IMR-90 (cell line): ENCODE results near the gene NPR3. TPM values are rescaled to one million over a fixed set of nuclear protein-coding genes. Genes with fewer than 3 reads are reported as not detected.
A peak's percentile ranks its signal among the peaks of the same experiment; 100 is the strongest.

Experiments used
- ATAC-seq: fragments of 200-7000 bp; cut with Tn5 transposase; 2 replicates; pipeline ENCODE4 v1.9.1; 2020; ENCODE audit warnings: low read depth, mild to moderate bottlenecking, moderate library complexity
- BruUV-seq: library from RNA; stranded (reverse); fragments of 400-500 nt; replicated peaks from 2 replicates; lab custom pipeline; 2021; lab: Mats Ljungman, UMichigan
- CTCF ChIA-PET: fragments of 300-600 bp; formaldehyde crosslinking; extraction: SDS; loops from one replicate; lab custom pipeline; 2021; ENCODE audit warnings: antibody characterized with exemption; lab: Yijun Ruan, JAX
- POLR2A ChIA-PET: fragments of 300-600 bp; sonication (Branson Sonifier 250); formaldehyde crosslinking; loops from one replicate; lab custom pipeline; 2022; ENCODE audit warnings: antibody characterized with exemption; ENCODE audit not compliant: unreplicated experiment; lab: Charles Lee
- DNase-seq: peaks from one replicate; pipeline ENCODE4 v3.0.0; 2013
- H2AFZ ChIP-seq: replicated peaks from 2 replicates; pipeline ENCODE3; 2013; ENCODE audit warnings: low read length, mild to moderate bottlenecking; ENCODE audit not compliant: poor library complexity
- H2AK5ac ChIP-seq: 2 replicates; pipeline ENCODE4 v1.6.1; 2013; ENCODE audit warnings: low read depth, low read length, inconsistent platforms
- H2AK9ac ChIP-seq: replicated peaks from 2 replicates; pipeline ENCODE3; 2013; ENCODE audit warnings: mild to moderate bottlenecking, low read depth, low read length, moderate library complexity; ENCODE audit not compliant: poor library complexity
- H2BK120ac ChIP-seq: 2 replicates; pipeline ENCODE4 v1.6.1; 2013; ENCODE audit warnings: low read depth, low read length, inconsistent platforms
- H2BK15ac ChIP-seq: 3 replicates; pipeline ENCODE4 v1.6.1; 2013; ENCODE audit warnings: low read depth, low read length, inconsistent platforms
- H2BK20ac ChIP-seq: 2 replicates; pipeline ENCODE4 v1.6.1; 2013; ENCODE audit warnings: low read depth, mild to moderate bottlenecking, inconsistent platforms, low read length, moderate library complexity
- H2BK5ac ChIP-seq: 2 replicates; pipeline ENCODE4 v1.6.1; 2013; ENCODE audit warnings: mild to moderate bottlenecking, low read depth, low read length, inconsistent platforms; ENCODE audit not compliant: poor library complexity, severe bottlenecking
- H3K14ac ChIP-seq: replicated peaks from 2 replicates; pipeline ENCODE4 v1.6.1; 2013; ENCODE audit warnings: low read depth, low read length, inconsistent platforms
- H3K18ac ChIP-seq: 2 replicates; pipeline ENCODE4 v1.6.1; 2013; ENCODE audit warnings: low read depth, low read length, control low read depth
- H3K23ac ChIP-seq: 2 replicates; pipeline ENCODE4 v1.6.1; 2013; ENCODE audit warnings: low read depth, low read length, inconsistent platforms
- H3K27ac ChIP-seq: 2 replicates; pipeline ENCODE4 v1.5.1; 2013; ENCODE audit warnings: mild to moderate bottlenecking, control low read depth, low read length; ENCODE audit not compliant: insufficient read depth
- H3K27me3 ChIP-seq: 2 replicates; pipeline ENCODE4 v1.6.1; 2013; ENCODE audit warnings: low read length; ENCODE audit not compliant: control insufficient read depth, insufficient read depth
- H3K36me3 ChIP-seq: 2 replicates; pipeline ENCODE4 v1.6.1; 2013; ENCODE audit warnings: low read length, mixed read lengths; ENCODE audit not compliant: control insufficient read depth, insufficient read depth
- H3K4ac ChIP-seq: 2 replicates; pipeline ENCODE4 v1.6.1; 2013; ENCODE audit warnings: low read depth, low read length, inconsistent platforms
- H3K4me1 ChIP-seq: 2 replicates; pipeline ENCODE4 v1.6.1; 2013; ENCODE audit warnings: low read length, mixed read lengths; ENCODE audit not compliant: control insufficient read depth, insufficient read depth
- H3K4me2 ChIP-seq: 2 replicates; pipeline ENCODE4 v1.6.1; 2013; ENCODE audit warnings: low read depth, mild to moderate bottlenecking, control low read depth, low read length, moderate library complexity
- H3K4me3 ChIP-seq: 2 replicates; pipeline ENCODE4 v1.5.1; 2013; ENCODE audit warnings: low read depth, mild to moderate bottlenecking, control low read depth, low read length, moderate library complexity; ENCODE audit not compliant: insufficient read depth
- H3K56ac ChIP-seq: 2 replicates; pipeline ENCODE4 v1.6.1; 2013; ENCODE audit warnings: low read length, inconsistent platforms; ENCODE audit not compliant: insufficient read depth; ENCODE audit errors: extremely low read depth
- H3K79me1 ChIP-seq, 2 experiments: 2 replicates each; pipeline ENCODE4 v1.6.1; 2013; ENCODE audit warnings: low read length in 2 of 2, inconsistent platforms in 1 of 2, low read depth in 1 of 2
- H3K9ac ChIP-seq: 2 replicates; pipeline ENCODE4 v1.6.1; 2013; ENCODE audit warnings: low read depth, low read length, control low read depth
- H3K9me1 ChIP-seq: 2 replicates; pipeline ENCODE4 v1.6.1; 2013; ENCODE audit warnings: low read length, inconsistent platforms; ENCODE audit not compliant: insufficient read depth
- H3K9me3 ChIP-seq: 2 replicates; pipeline ENCODE4 v1.6.1; 2013; ENCODE audit warnings: low read length; ENCODE audit not compliant: control insufficient read depth, insufficient read depth
- H4K20me1 ChIP-seq: 2 replicates; pipeline ENCODE4 v1.6.1; 2013; ENCODE audit warnings: low read length, inconsistent platforms; ENCODE audit not compliant: insufficient read depth
- H4K5ac ChIP-seq: 2 replicates; pipeline ENCODE4 v1.6.1; 2013; ENCODE audit warnings: mild to moderate bottlenecking, low read depth, low read length, control low read depth
- H4K8ac ChIP-seq, 2 experiments: 2 replicates each; pipeline ENCODE4 v1.6.1; 2013; ENCODE audit warnings: low read depth in 2 of 2, low read length in 2 of 2, control low read depth in 1 of 2, inconsistent platforms in 1 of 2
- H4K91ac ChIP-seq: 2 replicates; pipeline ENCODE4 v1.6.1; 2013; ENCODE audit warnings: low read depth, low read length, inconsistent platforms; ENCODE audit not compliant: insufficient read depth
- CEBPB ChIP-seq: IDR thresholded peaks from 2 replicates; pipeline ENCODE4 v1.6.1; 2012; ENCODE audit warnings: low read depth, low read length, improper control_type of control experiment
- MAFK ChIP-seq: IDR thresholded peaks from 2 replicates; pipeline ENCODE4 v1.6.1; 2012; ENCODE audit warnings: low read depth, low read length, improper control_type of control experiment
- POLR2A ChIP-seq: IDR thresholded peaks from 2 replicates; pipeline ENCODE4 v1.6.1; 2012; ENCODE audit warnings: mild to moderate bottlenecking, low read depth, low read length
- dilution Hi-C: fragments of 300-500 bp; cut with HindIII; formaldehyde crosslinking; loops from one replicate; pipeline ENCODE4 v1.14.3; 2018; ENCODE audit warnings: low sequenced_read_pairs; ENCODE audit not compliant: unreplicated experiment
- in situ Hi-C: fragments of 300-500 bp; cut with MboI; formaldehyde crosslinking; loops from 3 replicates; pipeline ENCODE4 v1.14.3; 2019; ENCODE audit warnings: low sequenced_read_pairs, inconsistent platforms, mixed read lengths
- intact Hi-C: fragments of 100-400 bp; cut with micrococcal nuclease; formaldehyde crosslinking; loops from 2 replicates; pipeline ENCODE4 v1.10.0; 2022
- polyA plus RNA-seq, 3 experiments: library from polyadenylated mRNA; depleted of rRNA; stranded (reverse); fragments of >200 nt; gene quantifications; 2 replicates each; pipeline ENCODE4 v1.2.3, GENCODE V29; 2012; ENCODE audit warnings: low replicate concordance in 1 of 3
- total RNA-seq: library from RNA; depleted of rRNA; stranded (reverse); fragments of >200 nt; gene quantifications from 2 replicates; pipeline ENCODE4 v1.2.3, GENCODE V29; 2012

NPR3 gene
- total and polyA plus RNA-seq, 2 of the 4 experiments (the other 2 are of a cell fraction) = 24.6 to 88.2 TPM

DNA sequence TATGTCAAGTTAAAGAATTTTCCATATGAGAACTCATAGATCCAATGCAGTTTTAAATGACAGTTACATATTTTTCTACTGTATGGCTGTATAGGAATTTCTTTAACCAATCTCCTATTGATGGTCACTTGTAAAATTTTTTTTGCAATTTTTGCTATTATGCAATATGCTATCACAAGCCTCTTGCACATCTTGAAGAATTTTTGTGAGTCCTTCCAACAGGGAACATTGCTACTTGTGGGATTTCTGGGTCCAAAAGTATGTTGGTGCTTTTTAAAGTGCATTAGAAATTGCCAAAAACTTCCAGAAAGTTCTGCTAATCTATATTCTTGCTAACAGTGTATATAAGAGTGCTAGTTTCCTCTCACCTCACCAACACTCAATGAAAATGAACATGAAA lies 65.1 kb downstream of the NPR3 start:
- Histone ChIP-seq H3K4ac (no peak overlapping the region), H2BK120ac (no peak overlapping the region), H3K14ac (no peak overlapping the region), H3K27me3 (no peaks in the 10 kb centered on the region), H3K56ac (no peak overlapping the region), H4K5ac (no peak overlapping the region), H4K20me1 (no peaks in the 10 kb centered on the region), H3K4me2 (no peak overlapping the region), H4K91ac (no peak overlapping the region), H3K27ac (no peak overlapping the region), H2BK5ac (no peak overlapping the region), H3K9ac (no peak overlapping the region), H2BK15ac (no peak overlapping the region), H3K9me1 (no peaks in the 10 kb centered on the region), H3K79me1 (no peaks in the 10 kb centered on the region; a peak in 1 of 4 replicates), H3K36me3 (peaks cover 24% of the 10 kb centered on the region), H2AK5ac (no peak overlapping the region), H3K23ac (no peak overlapping the region), H4K8ac (no peak overlapping the region), H2AK9ac (no peak overlapping the region), H3K18ac (no peak overlapping the region), H3K4me1 (peaks cover 4% of the 10 kb centered on the region), H3K9me3 (no peaks in the 10 kb centered on the region), H3K4me3 (no peak overlapping the region), H2AFZ (no peak overlapping the region), H2BK20ac (no peak overlapping the region)
- in situ Hi-C loops = no loop called here
- ATAC-seq (no peak), DNase-seq (no peak)
- intact Hi-C loops = no loop called here
- dilution Hi-C loops = no loop called here
- POLR2A ChIA-PET = no interaction called here
- BruUV-seq = no TSS peak
- no peak for TF ChIP-seq POLR2A
- TF ChIP-seq MAFK = no peak
- TF ChIP-seq CEBPB = peak; percentile 54; the same call in 1 of the 2 replicates
- CTCF ChIA-PET = no interaction called here
